Neuronal stem cell (in vitro differentiated cells): ENCODE measurements around the gene NXPH4.

ENCODE experiments used
- DNase-seq: peaks from one replicate; pipeline ENCODE4 v3.0.0-alpha.2; 2013; ENCODE audit warnings: low spot score
- H2AFZ ChIP-seq: one replicate; pipeline ENCODE4 v1.6.1; 2013; ENCODE audit warnings: mild to moderate bottlenecking, low read length, inconsistent platforms
- H2AK5ac ChIP-seq: 2 replicates; pipeline ENCODE4 v1.6.1; 2013; ENCODE audit warnings: low read depth, mild to moderate bottlenecking, inconsistent platforms, low read length, moderate library complexity, mixed read lengths
- H2BK120ac ChIP-seq: 2 replicates; pipeline ENCODE4 v1.6.1; 2013; ENCODE audit warnings: low read depth, mild to moderate bottlenecking, inconsistent platforms, low read length, moderate library complexity, mixed read lengths
- H2BK12ac ChIP-seq: one replicate; pipeline ENCODE4 v1.6.1; 2013; ENCODE audit warnings: low read length, inconsistent platforms
- H2BK15ac ChIP-seq: 2 replicates; pipeline ENCODE4 v1.6.1; 2013; ENCODE audit warnings: mild to moderate bottlenecking, low read length, inconsistent platforms, mixed read lengths
- H2BK5ac ChIP-seq: one replicate; pipeline ENCODE4 v1.6.1; 2013; ENCODE audit warnings: inconsistent platforms, mild to moderate bottlenecking, low read length, moderate library complexity
- H3K14ac ChIP-seq: one replicate; pipeline ENCODE4 v1.6.1; 2013; ENCODE audit warnings: low read length, inconsistent platforms
- H3K18ac ChIP-seq: 2 replicates; pipeline ENCODE4 v1.6.1; 2013; ENCODE audit warnings: low read length, inconsistent platforms
- H3K23ac ChIP-seq: 2 replicates; pipeline ENCODE4 v1.6.1; 2013; ENCODE audit warnings: low read depth, mild to moderate bottlenecking, mixed read lengths, low read length, inconsistent platforms; ENCODE audit not compliant: poor library complexity
- H3K27ac ChIP-seq: replicated peaks from 3 replicates; pipeline ENCODE4 v1.5.1; 2013; ENCODE audit warnings: low read length, inconsistent platforms
- H3K27me3 ChIP-seq, 3 experiments: 2 replicates each; pipeline ENCODE4 v1.6.1; 2013; ENCODE audit warnings: low read length in 3 of 3, mild to moderate bottlenecking in 2 of 3, inconsistent platforms in 1 of 3, low read depth in 1 of 3, mixed read lengths in 1 of 3, moderate library complexity in 1 of 3; ENCODE audit not compliant: control insufficient read depth in 3 of 3, insufficient read depth in 3 of 3
- H3K36me3 ChIP-seq, 2 donors: replicated peaks in 1 of 2; 2 replicates each; pipeline ENCODE4 v1.6.1; 2013; ENCODE audit warnings: low read length in 2 of 2; ENCODE audit not compliant: control insufficient read depth in 2 of 2, insufficient read depth in 2 of 2
- H3K4ac ChIP-seq: 2 replicates; pipeline ENCODE4 v1.6.1; 2013; ENCODE audit warnings: inconsistent platforms, mild to moderate bottlenecking, low read length, moderate library complexity
- H3K4me1 ChIP-seq, 2 donors: 1 replicate in 1 of 2; 2 replicates in 1 of 2; pipeline ENCODE4 v1.6.1; 2013; ENCODE audit warnings: low read length in 2 of 2, low read depth in 1 of 2; ENCODE audit not compliant: control insufficient read depth in 2 of 2, insufficient read depth in 1 of 2
- H3K4me2 ChIP-seq: one replicate; pipeline ENCODE4 v1.6.1; 2013; ENCODE audit warnings: mild to moderate bottlenecking, low read length, inconsistent platforms; ENCODE audit not compliant: insufficient read depth, poor library complexity, severe bottlenecking
- H3K4me3 ChIP-seq, 2 donors: 2 replicates each; pipeline ENCODE4 v1.5.1; 2013; ENCODE audit warnings: low read length in 2 of 2, mild to moderate bottlenecking in 2 of 2, inconsistent platforms in 1 of 2, moderate library complexity in 1 of 2
- H3K79me1 ChIP-seq: one replicate; pipeline ENCODE4 v1.6.1; 2013; ENCODE audit warnings: low read depth, mild to moderate bottlenecking, inconsistent platforms, low read length, moderate library complexity
- H3K9ac ChIP-seq: one replicate; pipeline ENCODE4 v1.6.1; 2013; ENCODE audit warnings: mild to moderate bottlenecking, low read depth, low read length, inconsistent platforms; ENCODE audit not compliant: poor library complexity
- H3K9me3 ChIP-seq, 2 donors: replicated peaks in 1 of 2; 2 replicates each; pipeline versions ENCODE3 to v1.6.1; 2013; ENCODE audit warnings: low read length in 2 of 2, mild to moderate bottlenecking in 2 of 2, inconsistent platforms in 1 of 2, low read depth in 1 of 2, mixed read lengths in 1 of 2, moderate library complexity in 1 of 2; ENCODE audit not compliant: control insufficient read depth in 2 of 2, insufficient read depth in 1 of 2
- H4K8ac ChIP-seq: one replicate; pipeline ENCODE4 v1.6.1; 2013; ENCODE audit warnings: low read depth, mild to moderate bottlenecking, inconsistent platforms, low read length, moderate library complexity
- H4K91ac ChIP-seq: one replicate; pipeline ENCODE4 v1.6.1; 2013; ENCODE audit warnings: low read length, low read depth, mild to moderate bottlenecking, inconsistent platforms; ENCODE audit not compliant: poor library complexity
- WGBS, 2 donors: extraction: QIAGEN DNeasy Blood & Tissue Kit; methylation state at CpG; one replicate each; pipeline ENCODE4 v1.1.7; 2013; ENCODE audit warnings: missing lambda C conversion rate in 2 of 2, mixed read lengths in 1 of 2; ENCODE audit not compliant: insufficient read length in 2 of 2, insufficient replicate concordance in 1 of 2; ENCODE audit errors: extremely low coverage in 2 of 2; 5-methylcytosine and 5-hydroxymethylcytosine counted together

The NXPH4 gene

GRCh38 chr12:57248934-57249742 lies 32.5 kb downstream of the NXPH4 start:
- H2AFZ ChIP-seq, result no peak overlapping the region
- H3K4me1 ChIP-seq, result peaks cover 0 to 4% of the 10 kb centered on the region in 2 donors
- no peak overlapping the region for H3K4me2 ChIP-seq
- no peaks in the 10 kb centered on the region for H3K79me1 ChIP-seq
- H3K9me3 ChIP-seq, result no peaks in the 10 kb centered on the region
- H2BK5ac ChIP-seq, result no peak overlapping the region
- no peak overlapping the region for H3K4me3 ChIP-seq
- WGBS, 2 donors, result no CpG with 5 or more reads among the region's 7 CpGs
- no peak overlapping the region for H4K8ac ChIP-seq
- no peak overlapping the region for H4K91ac ChIP-seq
- no peak overlapping the region for H3K9ac ChIP-seq
- H2BK120ac ChIP-seq, result no peak overlapping the region
- no peak for DNase-seq
- H3K36me3 ChIP-seq, result peaks cover 0 to 7% of the 10 kb centered on the region in 2 donors
- H3K14ac ChIP-seq, result no peak overlapping the region
- no peak overlapping the region for H3K23ac ChIP-seq
- H2AK5ac ChIP-seq, result no peak overlapping the region
- peaks cover 0 to 3% (median 0%) of the 10 kb centered on the region in 3 experiments for H3K27me3 ChIP-seq
- no peak overlapping the region for H2BK15ac ChIP-seq
- no peak overlapping the region for H3K27ac ChIP-seq
- no peak overlapping the region for H3K4ac ChIP-seq
- H3K18ac ChIP-seq, result no peak overlapping the region
- no peak overlapping the region for H2BK12ac ChIP-seq

- Histone ChIP-seq H3K79me1 (no peaks in the 10 kb centered on the region), H3K9me3 (no peaks in the 10 kb centered on the region), H3K9ac (no peak overlapping the region), H2BK5ac (no peak overlapping the region), H2BK120ac (no peak overlapping the region), H2AK5ac (no peak overlapping the region), H2BK12ac (no peak overlapping the region), H3K14ac (no peak overlapping the region), H3K18ac (no peak overlapping the region), H4K91ac (no peak overlapping the region), H2BK15ac (no peak overlapping the region), H3K36me3 (peaks cover 4 to 19% of the 10 kb centered on the region in 2 donors), H3K27me3 (no peaks in the 10 kb centered on the region), H3K27ac (no peak overlapping the region), H3K23ac (no peak overlapping the region), H3K4ac (no peak overlapping the region), H3K4me3 (no peak overlapping the region), H3K4me1 (peaks cover 0 to 4% of the 10 kb centered on the region in 2 donors), H3K4me2 (no peak overlapping the region), H4K8ac (no peak overlapping the region), H2AFZ (no peak overlapping the region)
- 80% methylated on average over 1 of the region's 3 CpGs; no CpG with 5 or more reads in 1 of the 2 donors for WGBS, 2 donors
- DNase-seq, result no peak
Measured at GRCh38 chr12:57250541-57250940, 33.9 kb downstream of the NXPH4 start.

- H2BK15ac ChIP-seq, result no peak within 1 kb of the TSS
- no peak within 1 kb of the TSS for H4K8ac ChIP-seq
- H4K91ac ChIP-seq, result no peak within 1 kb of the TSS
- H3K27ac ChIP-seq, result no peak within 1 kb of the TSS
- no peak within 1 kb of the TSS for H3K4me3 ChIP-seq
- H3K36me3 ChIP-seq, result peaks cover 7 to 24% of the 10 kb centered on the region in 2 donors
- no peak within 1 kb of the TSS for H2AFZ ChIP-seq
- H3K18ac ChIP-seq, result no peak within 1 kb of the TSS
- H3K27me3 ChIP-seq, result no peaks in the 10 kb centered on the region
- H3K14ac ChIP-seq, result no peak within 1 kb of the TSS
- H2BK120ac ChIP-seq, result no peak within 1 kb of the TSS
- no peak for DNase-seq
- no peak within 1 kb of the TSS for H3K4me2 ChIP-seq
- no peaks in the 10 kb centered on the region for H3K9me3 ChIP-seq
- H2AK5ac ChIP-seq, result no peak within 1 kb of the TSS
- H3K23ac ChIP-seq, result no peak within 1 kb of the TSS
- H3K79me1 ChIP-seq, result no peaks in the 10 kb centered on the region
- no peak within 1 kb of the TSS for H2BK12ac ChIP-seq
- peaks cover 0 to 4% of the 10 kb centered on the region in 2 donors for H3K4me1 ChIP-seq
- no peak within 1 kb of the TSS for H3K4ac ChIP-seq
- no peak within 1 kb of the TSS for H3K9ac ChIP-seq
- no peak within 1 kb of the TSS for H2BK5ac ChIP-seq
- no CpG with 5 or more reads among the region's 7 CpGs for WGBS, 2 donors
Measured at GRCh38 chr12:57250956-57251355, 34.4 kb downstream of the NXPH4 start, which contains the start of gene STAC3. STAC3 (minus strand) TSS chr12:57251187; CDS start chr12:57249636, 1,551 bp downstream.

- Histone ChIP-seq H3K27me3 (no peaks in the 10 kb centered on the region), H3K9me3 (no peaks in the 10 kb centered on the region), H2BK12ac (no peak overlapping the region), H4K8ac (no peak overlapping the region), H2AFZ (no peak overlapping the region), H3K23ac (no peak overlapping the region), H2AK5ac (no peak overlapping the region), H2BK15ac (no peak overlapping the region), H3K4me3 (no peak overlapping the region), H4K91ac (no peak overlapping the region), H2BK120ac (no peak overlapping the region), H3K18ac (no peak overlapping the region), H3K4me2 (no peak overlapping the region), H2BK5ac (no peak overlapping the region), H3K9ac (no peak overlapping the region), H3K14ac (no peak overlapping the region), H3K4ac (no peak overlapping the region), H3K4me1 (peaks cover 0 to 4% of the 10 kb centered on the region in 2 donors), H3K79me1 (no peaks in the 10 kb centered on the region), H3K27ac (no peak overlapping the region), H3K36me3 (peaks cover 16 to 56% of the 10 kb centered on the region in 2 donors)
- no CpG with 5 or more reads among the region's 14 CpGs for WGBS, 2 donors
- DNase-seq, result no peak
Measured at GRCh38 chr12:57254506-57255280, 38.1 kb downstream of the NXPH4 start.
